Measurements from ENCODE around the gene PDCD2L.
A peak's percentile ranks its signal among the peaks of the same experiment; 100 is the strongest.
"Not testable (repeated sequence)": the region's sequence is repeated elsewhere in the genome, so short reads cannot be mapped to it uniquely, and the experiment has no call there.

The PDCD2L gene

DNA sequence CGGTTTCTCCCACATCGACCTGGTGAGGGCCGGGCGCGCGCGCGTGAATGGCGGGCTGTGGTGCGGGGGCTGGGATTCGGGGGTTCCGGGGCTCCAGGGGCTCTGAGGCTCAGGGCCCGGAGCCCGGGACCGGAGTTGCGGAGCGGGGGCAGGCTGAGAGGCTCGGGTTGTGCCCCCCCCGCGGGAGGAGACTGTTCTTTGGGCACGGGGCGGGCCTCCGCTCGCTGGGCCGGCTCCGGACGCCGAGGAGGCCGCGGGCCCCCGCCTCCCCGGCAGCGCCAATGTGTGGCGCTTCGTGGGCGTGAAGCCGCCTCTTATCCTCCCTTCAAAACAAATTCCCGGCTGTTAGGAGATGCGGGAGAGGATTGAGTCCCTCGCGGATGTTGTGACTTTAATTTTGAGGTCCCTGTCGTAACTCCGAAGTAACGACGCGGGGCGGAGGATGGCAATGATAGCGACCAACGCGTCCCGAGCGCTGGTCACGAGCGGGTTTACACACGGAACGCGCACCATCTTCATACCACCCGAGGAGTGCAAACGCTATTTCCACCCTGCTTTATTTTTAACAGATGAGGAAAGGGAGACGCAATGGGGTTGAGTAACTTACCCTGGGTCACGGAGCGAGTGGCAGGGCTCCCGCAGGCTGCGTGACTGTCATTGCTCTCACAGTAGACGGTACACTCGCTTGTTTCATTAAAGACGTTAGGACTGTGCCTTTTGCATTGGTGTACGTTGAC is 24.5 kb downstream of the PDCD2L start:
- H3K4me3 ChIP-seq (ENCODE audit: low read length) = peak overlapping the region; percentile 75
- H3K4me1 ChIP-seq (ENCODE audit: control insufficient read depth, insufficient read depth, low read length) = peaks cover 25% of the 10 kb centered on the region
- no peaks in the 10 kb centered on the region for H3K9me3 ChIP-seq (replicated peaks; ENCODE audit: low read length)
- peaks cover 18% of the 10 kb centered on the region for H3K36me3 ChIP-seq (ENCODE audit: insufficient read depth, low read length)
- peak overlapping the region; percentile 91 for H3K9ac ChIP-seq (ENCODE audit: low read depth, low read length)
- peak overlapping the region; percentile 85 for H3K4me2 ChIP-seq (ENCODE audit: low read length)
- no peaks in the 10 kb centered on the region for H3K27me3 ChIP-seq (ENCODE audit: control insufficient read depth, insufficient read depth, low read length)

DNA sequence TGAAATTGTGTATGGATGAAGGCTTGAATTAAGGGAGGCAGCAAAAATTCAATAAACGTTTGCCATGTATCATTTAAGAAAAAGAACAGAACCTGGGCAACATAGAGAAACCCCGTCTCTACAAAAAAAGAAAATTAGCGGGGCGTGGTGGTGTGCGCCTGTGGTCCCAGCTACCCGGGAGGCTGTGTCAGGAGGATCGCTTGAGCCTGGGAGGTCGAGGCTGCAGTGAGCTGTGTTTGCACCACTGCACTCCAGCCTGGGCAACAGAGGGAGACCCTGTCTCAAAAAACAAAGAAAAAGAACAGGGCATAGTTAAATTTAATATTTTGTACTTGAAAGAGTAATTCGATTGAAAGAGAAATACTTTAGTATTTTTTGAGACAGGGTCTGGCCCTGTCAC is 25.4 kb downstream of the PDCD2L start:
- peak overlapping the region; percentile 85 for H3K4me2 ChIP-seq (ENCODE audit: low read length)
- H3K9me3 ChIP-seq (replicated peaks; ENCODE audit: low read length) = no peaks in the 10 kb centered on the region
- peak overlapping the region; percentile 75 for H3K4me3 ChIP-seq (ENCODE audit: low read length)
- peak overlapping the region; percentile 91 for H3K9ac ChIP-seq (ENCODE audit: low read depth, low read length)
- no peaks in the 10 kb centered on the region for H3K27me3 ChIP-seq (ENCODE audit: control insufficient read depth, insufficient read depth, low read length)
- peaks cover 26% of the 10 kb centered on the region for H3K36me3 ChIP-seq (ENCODE audit: insufficient read depth, low read length)
- H3K4me1 ChIP-seq (ENCODE audit: control insufficient read depth, insufficient read depth, low read length) = peaks cover 25% of the 10 kb centered on the region

DNA sequence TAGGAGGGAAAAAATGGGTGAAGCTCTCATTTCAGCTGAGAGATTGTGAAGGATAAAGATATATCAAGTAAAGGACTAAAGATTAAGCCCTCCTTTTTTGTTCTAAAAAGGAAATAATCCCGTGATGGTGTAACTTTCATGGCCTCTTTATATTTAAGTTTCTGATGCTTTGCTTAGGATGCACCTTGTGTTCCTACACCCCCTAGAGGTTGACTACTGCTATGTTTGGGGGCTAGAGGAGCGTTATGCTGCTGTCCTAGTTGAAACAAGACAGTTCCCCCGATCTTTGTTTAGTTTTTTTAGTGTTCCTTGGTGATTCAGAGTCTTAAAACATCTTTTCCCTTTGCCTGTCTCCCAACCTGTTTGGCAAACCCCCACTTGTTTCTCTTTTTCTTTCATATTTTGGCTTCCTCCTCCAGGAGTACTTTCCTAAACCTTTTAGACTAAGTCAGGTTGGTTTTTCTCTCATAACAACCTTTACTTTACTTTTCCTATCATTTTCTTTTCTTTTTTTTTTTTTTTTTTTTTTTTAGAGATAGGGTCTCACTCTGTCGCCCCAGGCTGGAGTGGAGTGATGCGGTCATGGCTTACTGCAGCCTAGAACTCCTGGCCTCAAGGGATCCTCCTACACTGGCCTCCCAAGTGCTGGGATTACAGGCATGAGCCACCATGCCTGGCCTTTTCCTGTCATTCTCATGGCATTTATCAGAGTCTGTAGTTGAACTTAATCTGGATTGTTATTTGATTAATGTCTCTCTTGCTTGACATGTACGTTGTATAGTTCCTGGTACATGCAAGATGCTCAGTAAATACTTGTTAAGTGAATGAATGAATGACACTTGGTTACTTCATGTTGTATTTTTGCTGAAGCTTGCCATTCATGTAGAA is 26.8 kb downstream of the PDCD2L start:
- H3K36me3 ChIP-seq (ENCODE audit: insufficient read depth, low read length) = peaks cover 39% of the 10 kb centered on the region
- H3K4me2 ChIP-seq (ENCODE audit: low read length) = peak overlapping the region; percentile 85
- H3K9ac ChIP-seq (ENCODE audit: low read depth, low read length) = peak overlapping the region; percentile 91
- H3K4me1 ChIP-seq (ENCODE audit: control insufficient read depth, insufficient read depth, low read length) = peaks cover 25% of the 10 kb centered on the region
- no peaks in the 10 kb centered on the region for H3K9me3 ChIP-seq (replicated peaks; ENCODE audit: low read length)
- no peaks in the 10 kb centered on the region for H3K27me3 ChIP-seq (ENCODE audit: control insufficient read depth, insufficient read depth, low read length)
- H3K4me3 ChIP-seq (ENCODE audit: low read length) = peak overlapping the region; percentile 47

DNA sequence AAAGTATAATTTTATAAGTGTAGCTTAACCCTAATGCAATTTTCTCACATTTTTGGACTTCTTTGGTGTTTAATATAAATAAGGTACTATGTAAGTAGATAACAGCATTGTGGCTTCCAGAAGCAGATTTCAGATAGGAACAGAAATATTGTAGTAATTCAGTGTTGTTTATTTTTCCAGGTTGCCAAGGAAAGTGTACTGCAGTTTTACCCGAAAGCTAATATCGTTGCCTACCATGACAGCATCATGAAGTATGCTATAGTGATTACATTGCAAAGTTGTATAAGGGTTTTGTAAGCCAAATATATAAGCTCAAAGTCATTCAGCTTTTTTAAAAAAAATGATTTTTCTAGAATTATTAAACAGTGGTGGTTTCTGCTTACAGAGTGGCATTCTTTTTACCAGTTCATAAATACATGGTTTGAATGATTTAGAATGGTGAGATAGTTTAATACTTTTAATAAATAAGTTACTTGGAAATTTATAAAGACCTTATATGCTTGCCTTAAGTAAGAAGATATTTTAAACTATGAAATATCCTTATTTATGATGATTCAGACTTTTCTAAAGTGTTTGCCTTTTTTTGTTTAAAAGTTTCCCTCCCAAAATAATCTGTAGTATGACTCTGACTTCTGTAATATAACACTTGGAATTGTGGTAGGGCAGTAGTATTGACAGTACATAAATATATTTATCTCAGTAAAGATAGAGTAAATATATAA is 27.6 kb downstream of the PDCD2L start:
- Histone ChIP-seq H3K4me3 (ENCODE audit: low read length) (no peak overlapping the region), H3K4me1 (ENCODE audit: control insufficient read depth, insufficient read depth, low read length) (peaks cover 25% of the 10 kb centered on the region), H3K36me3 (ENCODE audit: insufficient read depth, low read length) (peaks cover 41% of the 10 kb centered on the region), H3K9ac (ENCODE audit: low read depth, low read length) (peak overlapping the region; percentile 14), H3K9me3 (replicated peaks; ENCODE audit: low read length) (no peaks in the 10 kb centered on the region), H3K27me3 (ENCODE audit: control insufficient read depth, insufficient read depth, low read length) (no peaks in the 10 kb centered on the region), H3K4me2 (ENCODE audit: low read length) (no peak overlapping the region)

DNA sequence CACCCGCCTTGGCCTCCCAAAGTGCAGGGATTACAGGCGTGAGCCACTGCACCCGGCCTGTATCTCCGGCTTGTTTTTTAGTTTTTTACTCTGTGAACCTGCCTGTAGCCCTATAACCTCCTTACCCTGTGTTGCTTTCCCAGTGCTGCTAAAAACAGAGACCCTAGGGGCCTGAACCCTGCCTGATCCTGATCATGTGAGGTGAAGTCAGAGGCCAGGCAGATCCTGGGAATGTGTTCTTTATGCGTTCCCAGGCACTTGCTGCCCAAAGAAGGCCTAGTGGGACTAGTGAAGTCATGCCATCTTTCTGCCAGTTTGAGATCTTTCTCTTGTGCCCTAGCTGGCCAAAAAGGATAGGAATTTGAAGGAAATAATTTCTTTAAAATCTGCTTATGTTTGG is 28.6 kb downstream of the PDCD2L start:
- Histone ChIP-seq H3K27me3 (ENCODE audit: control insufficient read depth, insufficient read depth, low read length) (no peaks in the 10 kb centered on the region), H3K4me2 (ENCODE audit: low read length) (no peak overlapping the region), H3K4me1 (ENCODE audit: control insufficient read depth, insufficient read depth, low read length) (peaks cover 25% of the 10 kb centered on the region), H3K9me3 (replicated peaks; ENCODE audit: low read length) (no peaks in the 10 kb centered on the region), H3K9ac (ENCODE audit: low read depth, low read length) (no peak overlapping the region), H3K4me3 (ENCODE audit: low read length) (no peak overlapping the region), H3K36me3 (ENCODE audit: insufficient read depth, low read length) (peaks cover 43% of the 10 kb centered on the region)

DNA sequence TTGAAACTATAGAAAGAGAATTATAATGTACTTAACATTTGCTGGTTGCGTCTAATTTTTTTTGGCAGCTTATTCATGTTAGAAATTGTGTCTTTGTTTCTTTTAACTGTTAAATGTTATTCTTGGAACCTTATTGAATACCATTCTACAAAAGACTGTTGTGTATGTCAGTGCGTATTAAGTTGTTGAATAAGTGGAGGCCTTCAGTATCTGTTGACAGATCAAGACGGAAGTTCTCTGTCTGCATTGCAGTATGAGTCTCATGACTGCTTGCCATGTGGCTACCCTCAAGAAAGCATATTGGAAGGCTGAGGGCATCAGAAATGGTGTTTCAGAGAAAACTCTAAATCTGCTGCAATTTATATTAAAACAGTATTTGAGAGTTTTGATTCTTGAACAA is 32.5 kb downstream of the PDCD2L start:
- Histone ChIP-seq H3K27me3 (ENCODE audit: control insufficient read depth, insufficient read depth, low read length) (no peaks in the 10 kb centered on the region), H3K36me3 (ENCODE audit: insufficient read depth, low read length) (peaks cover 68% of the 10 kb centered on the region), H3K9ac (ENCODE audit: low read depth, low read length) (no peak overlapping the region), H3K4me3 (ENCODE audit: low read length) (no peak overlapping the region), H3K9me3 (replicated peaks; ENCODE audit: low read length) (no peaks in the 10 kb centered on the region), H3K4me1 (ENCODE audit: control insufficient read depth, insufficient read depth, low read length) (peaks cover 1% of the 10 kb centered on the region), H3K4me2 (ENCODE audit: low read length) (no peak overlapping the region)

DNA sequence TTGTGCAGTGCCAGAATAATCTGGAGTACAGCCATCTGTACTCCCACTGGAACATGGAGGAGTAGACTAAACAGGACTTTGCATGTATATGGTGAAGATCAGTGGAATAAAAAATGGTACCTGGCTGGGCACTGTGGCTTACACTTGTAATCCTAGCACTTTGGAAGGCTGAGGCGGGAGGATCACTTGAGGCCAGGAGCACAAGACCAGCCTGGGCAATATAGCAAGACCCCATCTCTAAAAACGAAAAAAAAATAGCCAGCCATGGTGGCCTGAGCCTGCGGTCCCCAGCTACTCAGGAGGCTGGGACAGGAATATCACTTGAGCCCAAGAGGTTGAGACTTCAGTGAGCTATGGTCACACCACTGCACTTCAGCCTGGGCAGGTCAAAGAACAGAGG is 44.0 kb downstream of the PDCD2L start:
- no peak overlapping the region for H3K9ac ChIP-seq (ENCODE audit: low read depth, low read length)

DNA sequence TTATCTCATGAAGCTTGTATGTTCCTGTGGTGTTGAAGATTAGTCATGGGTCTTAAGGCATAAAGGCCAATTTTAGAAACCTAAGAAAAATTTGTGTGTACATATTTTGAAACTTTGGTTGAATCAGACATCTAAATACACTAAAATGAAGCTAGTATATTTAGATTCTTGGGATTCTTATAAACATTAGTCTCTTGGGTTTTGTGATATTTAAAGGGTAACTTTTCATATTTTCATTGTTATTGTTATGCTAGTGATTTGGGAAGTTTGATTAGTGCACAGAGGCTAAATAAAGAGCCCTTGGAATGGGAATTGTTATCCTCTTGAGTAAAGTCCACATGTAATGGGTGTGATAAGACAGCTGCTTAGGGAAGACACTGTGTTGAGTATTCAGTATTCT is 48.5 kb downstream of the PDCD2L start:
- Histone ChIP-seq H3K9ac (ENCODE audit: low read depth, low read length) (no peak overlapping the region), H3K36me3 (ENCODE audit: insufficient read depth, low read length) (peaks cover 69% of the 10 kb centered on the region), H3K9me3 (replicated peaks; ENCODE audit: low read length) (no peaks in the 10 kb centered on the region), H3K27me3 (ENCODE audit: control insufficient read depth, insufficient read depth, low read length) (no peaks in the 10 kb centered on the region), H3K4me1 (ENCODE audit: control insufficient read depth, insufficient read depth, low read length) (peaks cover 27% of the 10 kb centered on the region), H3K4me2 (ENCODE audit: low read length) (peak overlapping the region; percentile 16), H3K4me3 (ENCODE audit: low read length) (no peak overlapping the region)

More for the DNA sequence above, 44.0 kb downstream of the PDCD2L start:
- Histone ChIP-seq H3K4me3 (ENCODE audit: low read length) (no peak overlapping the region), H3K27me3 (ENCODE audit: control insufficient read depth, insufficient read depth, low read length) (no peaks in the 10 kb centered on the region), H3K9me3 (replicated peaks; ENCODE audit: low read length) (no peaks in the 10 kb centered on the region), H3K4me2 (ENCODE audit: low read length) (no peak overlapping the region), H3K36me3 (ENCODE audit: insufficient read depth, low read length) (peaks cover 77% of the 10 kb centered on the region), H3K4me1 (ENCODE audit: control insufficient read depth, insufficient read depth, low read length) (peaks cover 10% of the 10 kb centered on the region)

DNA sequence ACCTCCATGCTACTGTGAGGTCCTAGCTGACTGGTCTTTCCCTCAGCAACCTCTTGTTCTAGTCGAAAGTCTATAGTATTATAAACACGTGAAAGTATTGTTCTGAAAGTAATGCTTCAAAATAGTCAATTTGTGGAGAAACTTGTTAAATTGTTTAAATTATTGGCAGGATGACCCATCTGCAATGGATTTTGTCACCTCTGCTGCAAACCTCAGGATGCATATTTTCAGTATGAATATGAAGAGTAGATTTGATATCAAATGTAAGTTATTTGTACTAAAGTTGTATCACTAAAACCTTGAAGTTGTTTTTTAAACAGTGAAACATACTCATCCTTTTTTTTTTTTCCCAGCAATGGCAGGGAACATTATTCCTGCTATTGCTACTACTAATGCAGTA is 49.9 kb downstream of the PDCD2L start:
- Histone ChIP-seq H3K9me3 (replicated peaks; ENCODE audit: low read length) (no peaks in the 10 kb centered on the region), H3K9ac (ENCODE audit: low read depth, low read length) (no peak overlapping the region), H3K27me3 (ENCODE audit: control insufficient read depth, insufficient read depth, low read length) (no peaks in the 10 kb centered on the region), H3K36me3 (ENCODE audit: insufficient read depth, low read length) (peaks cover 67% of the 10 kb centered on the region), H3K4me1 (ENCODE audit: control insufficient read depth, insufficient read depth, low read length) (peaks cover 27% of the 10 kb centered on the region), H3K4me2 (ENCODE audit: low read length) (no peak overlapping the region), H3K4me3 (ENCODE audit: low read length) (no peak overlapping the region)

DNA sequence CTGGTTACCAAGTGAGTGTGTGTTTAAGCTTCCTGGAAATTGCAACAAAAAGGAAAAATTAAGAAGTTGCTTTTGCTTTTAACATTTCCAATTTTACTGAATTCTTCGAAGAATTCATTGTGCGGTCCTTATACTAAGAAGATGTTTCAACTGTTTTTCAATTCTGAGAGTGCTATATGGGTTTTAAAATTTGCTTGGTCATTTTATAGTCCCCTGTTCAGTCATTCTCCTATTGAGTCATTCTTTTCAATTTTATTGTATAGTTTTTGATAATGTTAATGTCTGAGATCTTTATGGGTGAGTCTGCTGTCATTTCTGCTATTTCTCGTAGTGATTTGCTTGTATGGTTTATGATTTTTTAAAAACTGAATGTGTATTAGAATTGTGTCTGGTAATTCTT is 50.5 kb downstream of the PDCD2L start:
- no peak overlapping the region for H3K4me2 ChIP-seq (ENCODE audit: low read length)
- no peaks in the 10 kb centered on the region for H3K9me3 ChIP-seq (replicated peaks; ENCODE audit: low read length)
- peaks cover 69% of the 10 kb centered on the region for H3K36me3 ChIP-seq (ENCODE audit: insufficient read depth, low read length)
- peaks cover 27% of the 10 kb centered on the region for H3K4me1 ChIP-seq (ENCODE audit: control insufficient read depth, insufficient read depth, low read length)
- H3K9ac ChIP-seq (ENCODE audit: low read depth, low read length) = no peak overlapping the region
- no peak overlapping the region for H3K4me3 ChIP-seq (ENCODE audit: low read length)
- H3K27me3 ChIP-seq (ENCODE audit: control insufficient read depth, insufficient read depth, low read length) = no peaks in the 10 kb centered on the region

DNA sequence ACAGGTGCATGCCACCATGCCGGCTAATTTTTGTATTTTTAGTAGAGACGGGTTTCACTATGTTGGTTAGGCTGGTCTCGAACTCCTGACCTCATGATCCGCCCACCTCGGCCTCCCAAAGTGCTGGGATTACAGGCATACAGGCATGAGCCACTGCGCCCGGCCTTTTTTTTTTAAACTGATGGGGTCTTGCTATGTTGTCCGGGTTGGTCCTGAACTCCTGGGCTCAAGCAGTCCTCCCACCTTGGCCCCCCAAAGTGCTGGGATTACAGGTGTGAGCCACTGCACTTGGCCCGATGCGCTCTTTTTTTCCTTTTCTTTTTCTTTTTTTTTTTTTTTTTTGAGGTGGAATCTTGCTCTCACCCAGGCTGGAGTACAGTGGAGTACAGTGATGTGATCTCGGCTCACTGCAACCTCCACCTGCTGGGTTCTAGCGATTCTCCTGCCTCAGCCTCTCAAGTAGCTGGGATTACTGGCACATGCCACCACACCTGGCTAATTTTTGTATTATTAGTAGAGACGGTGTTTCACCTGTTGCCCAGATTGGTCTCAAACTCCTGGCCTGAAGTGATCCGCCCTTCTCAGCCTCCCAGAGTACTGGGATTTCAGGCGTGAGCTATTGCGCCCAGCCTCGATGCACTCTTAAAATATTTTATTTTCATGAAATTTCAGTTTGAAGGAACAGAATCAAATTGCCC is 51.7 kb downstream of the PDCD2L start:
- peaks cover 27% of the 10 kb centered on the region for H3K4me1 ChIP-seq (ENCODE audit: control insufficient read depth, insufficient read depth, low read length)
- H3K36me3 ChIP-seq (ENCODE audit: insufficient read depth, low read length) = peaks cover 71% of the 10 kb centered on the region
- not testable (repeated sequence) for H3K4me3 ChIP-seq (ENCODE audit: low read length); H3K27me3 ChIP-seq (ENCODE audit: control insufficient read depth, insufficient read depth, low read length); H3K9me3 ChIP-seq (replicated peaks; ENCODE audit: low read length); H3K9ac ChIP-seq (ENCODE audit: low read depth, low read length); H3K4me2 ChIP-seq (ENCODE audit: low read length)

Data from skeletal muscle satellite cell (primary cell).